GM19452 (cell line): Measurements from ENCODE around the gene KCNJ6.
"Not testable (repeated sequence)": the region's sequence is repeated elsewhere in the genome, so short reads cannot be mapped to it uniquely, and the experiment has no call there.

Experiments used
- ATAC-seq: cut with Tn5 transposase; IDR thresholded peaks from one replicate; pipeline ENCODE4 v1.9.1; 2021; ENCODE audit not compliant: unreplicated experiment

The KCNJ6 gene

GRCh38 chr21:37784591-37785318 is 131.5 kb downstream of the KCNJ6 start:
- no peak for ATAC-seq

GRCh38 chr21:37783016-37783415 is 133.2 kb downstream of the KCNJ6 start:
- ATAC-seq = no peak

GRCh38 chr21:37780991-37781983 is 135.0 kb downstream of the KCNJ6 start:
- no peak for ATAC-seq

- ATAC-seq = no peak
Observed at GRCh38 chr21:37771181-37771580, 145.1 kb downstream of the KCNJ6 start.

GRCh38 chr21:37770461-37770860 is 145.8 kb downstream of the KCNJ6 start:
- ATAC-seq = no peak

GRCh38 chr21:37769656-37770055 is 146.6 kb downstream of the KCNJ6 start:
- ATAC-seq = no peak

- no peak for ATAC-seq
Observed at GRCh38 chr21:37767984-37768383, 148.3 kb downstream of the KCNJ6 start.

GRCh38 chr21:37766129-37766528 is 150.1 kb downstream of the KCNJ6 start:
- no peak for ATAC-seq

GRCh38 chr21:37765221-37765900 is 150.9 kb downstream of the KCNJ6 start:
- ATAC-seq = no peak

- no peak for ATAC-seq
Observed at GRCh38 chr21:37764691-37765090, 151.6 kb downstream of the KCNJ6 start.

- no peak for ATAC-seq
Observed at GRCh38 chr21:37763298-37763697, 153.0 kb downstream of the KCNJ6 start.

GRCh38 chr21:37762606-37763005 is 153.7 kb downstream of the KCNJ6 start:
- no peak for ATAC-seq

GRCh38 chr21:37761406-37761805 is 154.9 kb downstream of the KCNJ6 start:
- ATAC-seq = not testable (repeated sequence)

GRCh38 chr21:37759777-37760176 is 156.5 kb downstream of the KCNJ6 start:
- no peak for ATAC-seq

- ATAC-seq = no peak
Observed at GRCh38 chr21:37758982-37759381, 157.3 kb downstream of the KCNJ6 start.

GRCh38 chr21:37757606-37758376 is 158.5 kb downstream of the KCNJ6 start:
- no peak for ATAC-seq

GRCh38 chr21:37753122-37753599 is 163.1 kb downstream of the KCNJ6 start:
- ATAC-seq = no peak

GRCh38 chr21:37751268-37751975 is 164.8 kb downstream of the KCNJ6 start:
- ATAC-seq = no peak

- ATAC-seq = no peak
Observed at GRCh38 chr21:37749132-37749531, 167.1 kb downstream of the KCNJ6 start.

- no peak for ATAC-seq
Observed at GRCh38 chr21:37748351-37748750, 167.9 kb downstream of the KCNJ6 start.
